Skeletal muscle satellite cell (primary cell): ENCODE data around the gene GRIA4.

Source experiments
- H3K27me3 ChIP-seq: 2 replicates; pipeline ENCODE4 v1.7.0; 2013; ENCODE audit warnings: low read length; ENCODE audit not compliant: control insufficient read depth, insufficient read depth
- H3K36me3 ChIP-seq: 2 replicates; pipeline ENCODE4 v1.7.0; 2013; ENCODE audit warnings: mild to moderate bottlenecking, control low read depth, low read length; ENCODE audit not compliant: insufficient read depth
- H3K4me1 ChIP-seq: 2 replicates; pipeline ENCODE4 v1.7.0; 2013; ENCODE audit warnings: low read length; ENCODE audit not compliant: control insufficient read depth, insufficient read depth
- H3K4me2 ChIP-seq: 2 replicates; pipeline ENCODE4 v1.7.0; 2013; ENCODE audit warnings: mild to moderate bottlenecking, low read length
- H3K4me3 ChIP-seq: 2 replicates; pipeline ENCODE4 v1.7.0; 2013; ENCODE audit warnings: low read length
- H3K9ac ChIP-seq: 2 replicates; pipeline ENCODE4 v1.7.0; 2013; ENCODE audit warnings: mild to moderate bottlenecking, low read depth, low read length, moderate library complexity
- H3K9me3 ChIP-seq: replicated peaks from 2 replicates; pipeline ENCODE4 v1.7.0; 2013; ENCODE audit warnings: mild to moderate bottlenecking, control low read depth, low read length

The GRIA4 gene

DNA sequence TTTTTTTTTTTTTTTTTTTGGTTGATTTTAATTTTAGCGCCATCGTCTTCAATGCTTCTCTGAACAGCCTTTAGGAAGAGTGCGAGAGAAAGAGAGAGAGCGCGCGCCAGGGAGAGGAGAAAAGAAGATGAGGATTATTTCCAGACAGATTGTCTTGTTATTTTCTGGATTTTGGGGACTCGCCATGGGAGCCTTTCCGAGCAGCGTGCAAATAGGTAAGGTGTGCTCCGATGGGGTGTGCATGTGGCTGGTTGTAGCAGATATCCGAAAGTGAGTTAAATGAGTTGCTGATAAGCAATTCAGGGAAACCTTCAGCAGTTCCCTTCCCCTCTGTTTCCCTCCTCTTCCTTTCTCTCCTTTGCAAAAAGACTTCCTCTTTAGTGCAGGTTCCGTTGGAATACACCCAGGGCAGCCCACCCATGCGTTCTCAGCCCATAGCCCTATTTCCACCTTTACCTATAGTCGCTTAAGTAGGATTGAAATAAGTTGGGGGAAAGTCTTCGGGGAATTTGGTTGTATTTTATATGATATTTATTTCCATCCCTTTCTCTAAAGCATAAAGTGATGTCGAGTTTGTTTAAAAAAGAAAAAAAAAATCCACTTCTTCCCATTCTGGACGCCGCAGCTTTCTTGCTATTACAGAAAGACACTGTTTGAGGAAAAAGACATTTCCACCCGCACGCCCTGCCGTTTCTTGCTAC, 1.1 kb downstream of the GRIA4 start:
- Histone ChIP-seq H3K9ac (no peak overlapping the region), H3K4me3 (peak overlapping the region; percentile 63)

DNA sequence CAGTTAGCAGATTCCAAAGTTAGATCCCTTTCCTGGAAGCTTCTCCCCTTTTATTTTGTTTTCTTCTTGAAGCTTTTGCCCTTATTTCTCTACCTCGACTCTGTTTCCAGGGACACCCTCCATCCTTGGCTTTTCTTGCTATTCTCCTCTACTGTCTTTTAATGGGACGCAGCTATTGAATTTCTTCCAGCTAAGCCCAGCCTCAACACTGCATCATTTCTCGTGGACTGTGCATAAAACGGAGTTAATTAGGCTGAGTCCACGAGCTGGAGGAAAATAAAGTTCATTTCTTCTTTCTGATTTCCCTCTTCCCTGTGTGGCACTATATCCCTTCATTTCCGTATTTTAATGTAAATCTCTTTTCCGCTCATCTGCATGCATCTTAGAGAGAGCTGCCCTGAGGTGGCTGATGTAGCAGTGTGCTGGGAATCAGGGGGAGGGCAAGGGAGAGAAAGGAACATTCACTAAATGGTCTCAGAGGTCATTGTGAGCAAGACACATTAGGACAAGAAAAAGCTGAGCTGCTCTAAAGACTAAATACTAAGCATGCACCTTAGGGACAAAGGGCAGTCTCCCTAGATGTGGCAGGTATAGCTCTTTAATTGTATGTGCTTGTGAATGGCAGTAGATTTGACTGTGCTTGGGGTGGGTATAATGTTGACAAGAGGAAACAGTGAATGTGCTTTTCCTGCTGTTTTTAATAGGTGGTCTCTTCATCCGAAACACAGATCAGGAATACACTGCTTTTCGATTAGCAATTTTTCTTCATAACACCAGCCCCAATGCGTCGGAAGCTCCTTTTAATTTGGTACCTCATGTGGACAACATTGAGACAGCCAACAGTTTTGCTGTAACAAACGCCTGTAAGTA, 1.9 kb downstream of the GRIA4 start:
- H3K9me3 ChIP-seq: no peaks in the 10 kb centered on the region
- peak overlapping the region; percentile 86 for H3K4me2 ChIP-seq
- no peak overlapping the region for H3K9ac ChIP-seq
- H3K27me3 ChIP-seq: peaks cover 39% of the 10 kb centered on the region
- peaks cover 13% of the 10 kb centered on the region for H3K4me1 ChIP-seq
- peak overlapping the region; percentile 36 for H3K4me3 ChIP-seq
- no peaks in the 10 kb centered on the region for H3K36me3 ChIP-seq

More for the DNA sequence above, 1.1 kb downstream of the GRIA4 start:
- Histone ChIP-seq H3K4me1 (peaks cover 13% of the 10 kb centered on the region), H3K9me3 (no peaks in the 10 kb centered on the region), H3K4me2 (peak overlapping the region; percentile 86), H3K36me3 (no peaks in the 10 kb centered on the region), H3K27me3 (peaks cover 39% of the 10 kb centered on the region)

DNA sequence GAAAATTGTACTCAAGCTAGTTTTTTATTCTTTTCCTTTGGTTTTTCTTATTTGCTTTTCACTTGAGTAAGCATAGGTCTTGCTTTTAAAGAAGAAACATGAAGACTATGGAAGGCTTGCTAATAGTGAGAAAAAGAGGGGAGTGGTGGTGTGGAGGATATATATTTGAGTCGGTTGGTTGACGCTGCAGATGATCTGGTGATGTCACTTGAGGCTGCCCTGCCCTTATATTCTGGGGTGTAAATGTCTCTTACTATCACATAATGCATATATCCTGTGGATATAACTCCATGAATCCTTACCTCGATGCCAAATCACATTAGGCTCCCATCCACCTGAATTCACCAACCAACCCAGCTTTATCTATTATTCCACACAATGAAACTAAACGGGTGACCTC, 2.9 kb downstream of the GRIA4 start:
- Histone ChIP-seq H3K27me3 (peaks cover 39% of the 10 kb centered on the region), H3K9me3 (no peaks in the 10 kb centered on the region), H3K4me2 (no peak overlapping the region), H3K9ac (no peak overlapping the region), H3K4me3 (no peak overlapping the region), H3K36me3 (no peaks in the 10 kb centered on the region), H3K4me1 (peaks cover 13% of the 10 kb centered on the region)

DNA sequence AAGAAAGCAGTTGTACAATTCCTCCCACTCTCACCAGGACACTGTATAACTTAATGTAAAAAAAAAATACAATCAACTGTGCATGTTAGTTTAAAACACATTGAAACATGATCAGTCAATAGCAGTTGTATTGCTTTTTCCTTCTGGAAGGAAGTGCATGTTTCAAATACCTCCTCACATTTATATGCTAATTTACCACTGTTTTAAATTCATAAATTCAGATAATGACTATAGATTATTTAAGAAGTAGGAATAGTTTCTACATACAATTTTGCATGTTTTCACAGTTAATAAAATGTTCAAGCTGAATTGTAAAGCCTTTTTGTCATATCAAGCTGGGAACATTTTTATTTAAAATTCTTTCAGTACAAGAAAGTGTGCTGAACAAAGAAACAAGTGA, 3.3 kb downstream of the GRIA4 start:
- no peak overlapping the region for H3K4me2 ChIP-seq
- H3K9me3 ChIP-seq: no peaks in the 10 kb centered on the region
- H3K4me3 ChIP-seq: no peak overlapping the region
- H3K4me1 ChIP-seq: peaks cover 18% of the 10 kb centered on the region
- H3K36me3 ChIP-seq: no peaks in the 10 kb centered on the region
- peaks cover 39% of the 10 kb centered on the region for H3K27me3 ChIP-seq
- H3K9ac ChIP-seq: no peak overlapping the region

DNA sequence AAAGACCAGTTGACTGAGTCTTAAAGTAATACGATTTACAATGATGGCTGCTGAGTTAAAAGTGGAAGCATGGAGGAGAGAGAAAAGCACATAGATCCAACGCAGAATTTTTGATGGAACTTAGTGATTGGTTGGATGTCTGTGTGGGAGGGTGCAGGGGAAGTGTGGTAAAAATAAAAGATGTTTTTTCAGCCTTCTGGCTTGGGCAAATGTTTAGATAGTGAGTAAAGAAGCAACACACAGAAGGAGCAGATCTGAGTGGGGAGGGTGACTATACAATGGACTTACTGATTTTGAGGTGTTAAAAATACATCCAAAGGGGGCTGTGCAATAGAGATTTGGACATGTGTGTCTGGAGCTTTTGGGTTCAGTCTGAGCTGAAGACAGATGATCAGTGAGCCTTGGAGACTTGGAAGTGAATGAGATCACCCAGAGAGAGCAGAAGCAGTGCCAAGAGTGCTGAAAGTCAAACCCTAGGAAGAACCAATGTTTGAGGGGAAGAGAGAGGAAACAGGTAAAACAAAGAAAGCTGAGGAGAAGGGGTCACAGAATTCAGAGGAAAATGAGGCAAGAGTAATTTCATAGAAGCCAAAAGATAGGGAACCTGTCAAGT, 8.6 kb downstream of the GRIA4 start:
- no peaks in the 10 kb centered on the region for H3K27me3 ChIP-seq
- no peak overlapping the region for H3K9ac ChIP-seq
- peak overlapping the region; percentile 9 for H3K4me2 ChIP-seq
- peaks cover 29% of the 10 kb centered on the region for H3K4me1 ChIP-seq
- H3K36me3 ChIP-seq: no peaks in the 10 kb centered on the region
- H3K9me3 ChIP-seq: no peaks in the 10 kb centered on the region
- H3K4me3 ChIP-seq: no peak overlapping the region

DNA sequence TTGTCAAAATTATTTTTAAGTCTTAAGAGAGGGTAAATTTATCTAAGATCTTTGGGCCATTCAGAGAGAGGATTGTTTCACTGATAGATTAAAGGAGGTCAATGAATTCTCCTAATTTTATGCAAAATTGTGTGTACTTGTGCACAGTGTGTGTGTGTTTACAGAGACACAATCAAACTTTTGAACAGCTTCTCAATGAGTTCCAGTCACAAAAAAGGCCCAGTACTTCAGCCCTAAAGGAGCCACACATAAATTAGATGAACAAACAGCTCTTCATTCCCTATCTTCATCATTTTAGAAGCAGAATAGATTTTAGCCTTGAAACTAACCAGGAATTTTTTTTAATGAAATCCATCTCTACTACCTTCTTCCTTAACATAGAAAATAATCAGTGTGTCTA, 9.7 kb downstream of the GRIA4 start:
- Histone ChIP-seq H3K27me3 (no peaks in the 10 kb centered on the region), H3K4me1 (peaks cover 29% of the 10 kb centered on the region), H3K36me3 (no peaks in the 10 kb centered on the region), H3K9me3 (no peaks in the 10 kb centered on the region), H3K9ac (no peak overlapping the region), H3K4me2 (no peak overlapping the region), H3K4me3 (no peak overlapping the region)

DNA sequence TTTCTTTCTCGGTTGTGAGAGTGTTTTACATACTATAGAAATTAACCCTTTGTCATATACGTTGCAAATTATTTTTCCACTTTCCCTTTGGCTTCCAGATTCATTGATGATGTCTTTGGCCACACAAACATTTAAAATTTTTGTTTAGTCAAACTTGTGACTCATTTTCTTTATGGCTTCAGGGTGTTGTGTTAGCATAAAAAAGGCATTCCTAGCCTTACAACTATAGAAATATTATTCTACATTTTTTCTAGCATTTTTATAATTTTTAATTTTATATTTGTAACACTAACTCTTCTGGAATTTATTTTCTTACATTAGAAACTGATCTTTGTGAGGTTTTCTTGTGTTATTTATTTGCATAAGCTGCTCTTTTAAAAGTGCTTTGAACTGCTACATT, 12.1 kb downstream of the GRIA4 start:
- Histone ChIP-seq H3K4me1 (peaks cover 29% of the 10 kb centered on the region), H3K4me3 (peak overlapping the region; percentile 5), H3K27me3 (no peaks in the 10 kb centered on the region), H3K36me3 (no peaks in the 10 kb centered on the region), H3K9ac (no peak overlapping the region), H3K9me3 (no peaks in the 10 kb centered on the region), H3K4me2 (peak overlapping the region; percentile 33)

DNA sequence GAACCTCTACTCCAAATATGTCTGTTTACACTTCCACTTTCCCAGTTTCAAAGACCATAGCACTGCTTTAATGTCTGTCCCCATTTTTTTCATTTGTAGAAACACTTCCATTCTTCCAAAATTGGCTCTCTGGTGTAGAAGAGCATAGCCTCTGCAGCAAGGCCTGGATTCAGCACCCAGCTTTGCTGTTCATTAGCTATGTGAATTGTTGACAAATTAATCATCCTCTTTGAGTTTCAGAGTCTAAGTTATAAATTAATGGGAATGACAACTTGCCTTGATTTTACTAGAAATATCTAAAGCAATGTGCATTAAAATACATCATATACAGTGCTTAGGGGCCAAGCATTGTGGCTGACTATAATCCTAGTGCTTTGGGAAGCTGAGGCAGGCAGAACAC, 22.4 kb downstream of the GRIA4 start:
- no peaks in the 10 kb centered on the region for H3K36me3 ChIP-seq
- H3K4me2 ChIP-seq: no peak overlapping the region
- H3K4me1 ChIP-seq: peaks cover 6% of the 10 kb centered on the region
- H3K9me3 ChIP-seq: no peaks in the 10 kb centered on the region
- no peaks in the 10 kb centered on the region for H3K27me3 ChIP-seq
- no peak overlapping the region for H3K9ac ChIP-seq
- no peak overlapping the region for H3K4me3 ChIP-seq

DNA sequence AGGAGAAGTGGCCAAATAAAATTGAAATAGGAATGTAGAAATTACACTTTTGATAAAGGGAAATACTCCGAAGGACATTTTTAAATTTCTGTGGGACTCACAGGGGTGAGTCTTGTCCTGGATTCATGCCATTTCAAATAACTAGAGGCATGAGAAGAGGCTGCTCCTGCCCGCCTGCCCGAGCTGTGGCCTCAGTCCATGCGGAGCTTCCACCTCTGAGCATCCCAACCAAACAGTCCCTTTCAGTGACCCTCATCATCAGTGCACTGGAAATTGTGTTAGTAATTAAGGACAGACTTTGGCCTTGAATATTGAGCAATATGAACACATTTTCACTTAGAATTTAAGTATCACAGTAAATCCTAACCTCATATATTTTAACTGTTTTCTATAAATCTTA, 25.6 kb downstream of the GRIA4 start:
- Histone ChIP-seq H3K27me3 (no peaks in the 10 kb centered on the region), H3K36me3 (no peaks in the 10 kb centered on the region), H3K4me3 (no peak overlapping the region), H3K4me2 (no peak overlapping the region), H3K9ac (no peak overlapping the region), H3K9me3 (no peaks in the 10 kb centered on the region), H3K4me1 (no peaks in the 10 kb centered on the region)

DNA sequence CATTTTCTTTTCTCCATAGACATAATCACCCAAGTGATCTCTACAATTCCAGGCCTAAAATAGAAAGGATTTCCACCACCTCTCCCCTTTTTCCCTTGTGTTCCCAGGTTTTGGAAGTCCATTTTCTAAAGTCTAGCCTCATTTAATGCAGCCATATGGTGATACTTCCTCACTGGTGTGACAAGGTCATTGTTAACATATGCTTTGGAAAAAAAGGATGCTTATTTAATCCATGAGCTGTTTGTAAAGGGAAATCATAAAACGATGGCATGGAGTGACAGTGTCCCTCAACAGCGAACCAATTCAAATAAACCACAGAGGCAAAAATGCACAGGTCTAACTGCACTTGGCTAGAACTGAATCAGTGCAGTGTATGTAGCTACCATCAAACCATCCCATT, 26.6 kb downstream of the GRIA4 start:
- H3K9ac ChIP-seq: no peak overlapping the region
- H3K4me2 ChIP-seq: no peak overlapping the region
- H3K9me3 ChIP-seq: no peaks in the 10 kb centered on the region
- H3K36me3 ChIP-seq: no peaks in the 10 kb centered on the region
- H3K4me1 ChIP-seq: no peaks in the 10 kb centered on the region
- H3K27me3 ChIP-seq: no peaks in the 10 kb centered on the region
- no peak overlapping the region for H3K4me3 ChIP-seq

DNA sequence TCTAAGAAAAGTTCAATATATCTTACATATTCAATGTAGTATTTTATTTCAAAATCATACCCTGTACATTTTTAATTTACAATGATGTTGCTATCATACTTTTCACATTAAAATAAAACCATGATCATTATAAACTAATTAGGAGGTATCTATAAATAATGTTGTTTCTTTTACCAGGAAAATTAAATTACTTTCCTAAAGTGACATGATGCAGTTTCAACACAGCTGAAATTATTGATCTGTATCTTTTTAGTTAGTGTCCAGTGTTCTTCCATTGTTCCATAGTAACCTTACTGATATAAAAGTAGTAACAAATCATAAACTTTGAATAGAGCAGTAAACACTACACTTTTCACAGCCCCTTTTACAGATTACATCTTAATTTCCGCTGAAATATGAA, 29.7 kb downstream of the GRIA4 start:
- H3K36me3 ChIP-seq: no peaks in the 10 kb centered on the region
- no peak overlapping the region for H3K4me2 ChIP-seq
- H3K4me1 ChIP-seq: no peaks in the 10 kb centered on the region
- no peak overlapping the region for H3K9ac ChIP-seq
- H3K4me3 ChIP-seq: no peak overlapping the region
- no peaks in the 10 kb centered on the region for H3K27me3 ChIP-seq
- H3K9me3 ChIP-seq: no peaks in the 10 kb centered on the region
